Stimulated activated CD8-positive, alpha-beta memory T cell treated with anti-CD3 and anti-CD28 coated beads, Interleukin-12 subunit alpha, Interleukin-12 subunit beta, amount 100 ng/mL, for 1 hour (primary cell): ENCODE data around the gene SOX15.

Experiments
- DNase-seq: peaks from one replicate; pipeline ENCODE4 v3.0.0-alpha.2; 2020; ENCODE audit warnings: low read depth

The SOX15 gene

DNA sequence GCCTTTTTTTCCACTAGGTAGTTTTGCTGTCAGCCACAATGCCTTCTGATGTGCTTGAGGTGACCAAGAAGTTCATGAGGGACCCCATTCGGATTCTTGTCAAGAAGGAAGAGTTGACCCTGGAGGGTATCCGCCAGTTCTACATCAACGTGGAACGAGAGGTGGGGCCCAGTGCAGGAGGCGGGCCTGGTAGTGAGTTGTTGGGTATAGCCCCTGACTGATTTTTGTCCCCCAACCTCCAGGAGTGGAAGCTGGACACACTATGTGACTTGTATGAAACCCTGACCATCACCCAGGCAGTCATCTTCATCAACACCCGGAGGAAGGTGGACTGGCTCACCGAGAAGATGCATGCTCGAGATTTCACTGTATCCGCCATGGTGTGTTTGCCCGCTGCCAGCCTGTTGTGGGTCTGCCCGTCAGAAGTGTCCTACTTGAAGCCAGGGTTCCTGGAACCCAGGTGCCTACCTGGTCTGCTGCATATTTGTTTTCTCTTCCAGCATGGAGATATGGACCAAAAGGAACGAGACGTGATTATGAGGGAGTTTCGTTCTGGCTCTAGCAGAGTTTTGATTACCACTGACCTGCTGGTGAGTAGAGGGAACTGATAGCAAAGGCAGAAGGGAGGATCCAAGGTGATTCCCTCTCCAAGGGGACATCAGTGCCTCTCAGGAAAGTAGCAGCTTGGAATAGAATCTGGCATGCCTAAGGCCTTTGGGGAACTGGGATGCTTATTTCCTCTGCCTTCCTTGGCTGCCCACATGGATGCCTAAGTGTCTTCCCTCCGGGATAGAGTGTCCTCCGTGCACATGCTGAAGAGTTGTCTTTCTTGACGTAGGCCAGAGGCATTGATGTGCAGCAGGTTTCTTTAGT, 12.3 kb downstream of the SOX15 start:
- no peak for DNase-seq

DNA sequence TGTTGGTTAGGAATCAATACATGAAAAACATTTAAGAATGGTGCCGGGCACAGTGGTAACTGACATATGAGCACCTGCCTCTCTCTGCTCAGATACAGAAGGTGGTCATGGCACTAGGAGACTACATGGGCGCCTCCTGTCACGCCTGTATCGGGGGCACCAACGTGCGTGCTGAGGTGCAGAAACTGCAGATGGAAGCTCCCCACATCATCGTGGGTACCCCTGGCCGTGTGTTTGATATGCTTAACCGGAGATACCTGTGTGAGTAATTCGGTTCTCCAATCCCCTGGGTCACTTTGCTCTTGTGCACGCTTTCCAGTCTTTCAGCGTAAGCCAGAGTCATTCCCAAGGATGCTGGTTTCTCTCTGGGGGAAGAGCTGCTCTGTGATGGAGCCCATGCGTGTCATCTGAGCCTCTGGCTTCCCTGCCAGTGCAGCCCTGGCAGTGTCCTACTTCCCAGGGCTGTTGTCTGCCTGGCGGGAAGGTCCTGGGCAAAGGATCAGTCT, 13.4 kb downstream of the SOX15 start:
- DNase-seq = no peak

DNA sequence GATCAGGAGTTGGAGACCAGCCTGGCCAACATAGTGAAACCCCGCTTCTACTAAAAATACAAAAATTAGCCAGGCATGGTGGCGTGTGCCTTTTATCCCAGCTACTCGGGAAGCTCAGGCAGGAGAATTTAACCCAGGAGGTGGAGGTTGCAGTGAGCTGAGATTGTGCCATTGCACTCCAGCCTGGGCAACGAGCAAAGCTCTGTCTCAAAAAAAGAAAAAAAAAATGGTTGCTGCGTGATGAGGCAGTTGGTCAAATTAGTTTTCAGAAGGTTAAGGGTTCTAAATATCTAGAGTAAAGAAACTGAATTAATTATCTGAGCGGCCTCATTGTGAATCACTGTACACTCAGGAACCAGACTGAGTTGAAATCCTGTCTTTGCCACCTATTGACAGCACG, 13.9 kb downstream of the SOX15 start:
- no peak for DNase-seq

DNA sequence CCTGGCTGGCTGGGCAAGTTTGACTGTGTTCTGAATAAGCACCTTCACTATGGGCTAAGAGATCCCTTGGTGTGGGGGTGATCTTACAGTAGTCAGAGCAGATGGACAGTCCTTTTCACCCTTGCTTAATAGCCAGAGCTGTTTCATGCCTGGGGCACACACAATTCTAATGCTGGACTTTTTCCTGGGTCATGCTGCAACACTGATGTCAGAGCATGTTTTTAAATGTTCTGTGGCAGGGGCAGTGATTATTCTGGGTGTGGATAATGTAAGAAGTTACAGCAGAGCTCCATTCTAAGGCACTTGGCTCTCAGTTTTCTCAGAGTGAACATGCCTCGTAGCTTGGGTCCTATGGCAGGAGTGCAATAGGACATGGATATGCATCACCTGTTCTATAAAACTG, 14.4 kb downstream of the SOX15 start:
- DNase-seq = no peak

DNA sequence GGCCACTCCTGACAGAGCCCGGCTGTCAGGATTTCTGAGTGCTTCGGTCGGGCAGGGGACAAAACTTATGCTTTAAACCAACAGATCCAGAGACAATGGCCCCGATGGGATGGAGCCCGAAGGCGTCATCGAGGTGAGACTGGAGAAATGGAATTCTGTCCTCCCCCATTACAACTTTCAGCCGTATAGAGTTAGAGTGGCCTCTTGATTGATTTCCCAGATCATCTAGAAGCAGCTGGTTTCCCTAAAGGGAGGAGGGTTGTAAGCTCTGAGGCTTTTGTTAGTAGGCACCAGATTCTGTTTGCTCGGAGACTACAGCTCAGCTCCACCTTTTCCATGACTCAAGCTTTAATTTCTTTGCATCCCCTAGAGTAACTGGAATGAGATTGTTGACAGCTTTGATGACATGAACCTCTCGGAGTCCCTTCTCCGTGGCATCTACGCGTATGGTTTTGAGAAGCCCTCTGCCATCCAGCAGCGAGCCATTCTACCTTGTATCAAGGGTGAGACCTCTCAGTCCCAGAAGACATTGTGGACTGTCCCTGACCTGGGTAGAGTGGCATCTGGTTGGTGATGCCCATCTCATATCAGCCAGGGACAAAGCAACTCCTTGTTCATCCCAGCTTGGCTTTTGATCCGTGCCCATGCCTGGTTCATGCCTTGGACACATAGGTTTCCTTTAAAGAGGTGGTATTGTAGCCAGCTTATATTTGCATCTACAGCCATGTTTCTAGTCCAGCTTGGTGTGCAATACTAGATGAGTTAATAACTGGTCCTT, 15.5 kb downstream of the SOX15 start:
- DNase-seq = no peak

DNA sequence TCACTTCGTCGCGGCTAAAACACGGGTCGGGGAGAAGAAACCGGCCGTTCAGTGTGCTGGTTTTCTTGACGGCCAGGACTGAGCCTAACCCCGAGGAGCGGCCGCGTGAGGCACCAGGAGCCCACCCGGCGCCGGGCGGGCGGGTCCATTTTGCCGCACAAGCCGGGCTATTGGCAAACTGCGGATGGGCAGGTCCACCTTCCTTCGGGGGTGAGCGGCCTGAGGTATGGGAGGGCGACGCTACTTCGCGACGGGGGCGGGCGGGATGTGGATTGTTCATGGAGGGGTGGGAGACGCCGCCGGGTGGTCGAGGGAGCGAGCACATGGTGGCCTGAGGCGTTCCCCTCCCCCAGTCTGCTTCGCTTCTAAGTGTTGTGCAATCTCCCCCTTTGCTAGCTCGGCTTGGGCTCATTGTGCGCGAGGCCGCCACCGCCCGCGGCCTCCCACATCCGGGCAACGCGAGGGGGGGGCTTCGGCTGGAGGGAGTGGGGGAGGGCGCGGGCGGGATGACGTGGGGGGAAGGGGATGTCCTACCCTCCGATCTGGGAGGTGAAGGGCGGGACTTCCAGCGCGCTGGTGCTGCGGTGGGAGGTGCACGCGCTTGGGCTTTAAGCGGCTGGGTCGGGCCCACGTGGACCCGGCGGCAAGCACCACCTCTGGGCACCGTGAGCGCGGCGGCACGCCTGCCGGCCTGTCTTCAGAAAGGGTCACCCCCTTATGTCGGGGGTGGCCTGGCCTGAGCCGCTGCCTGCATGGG, 16.4 kb downstream of the SOX15 start:
- peak; percentile 84 for DNase-seq

DNA sequence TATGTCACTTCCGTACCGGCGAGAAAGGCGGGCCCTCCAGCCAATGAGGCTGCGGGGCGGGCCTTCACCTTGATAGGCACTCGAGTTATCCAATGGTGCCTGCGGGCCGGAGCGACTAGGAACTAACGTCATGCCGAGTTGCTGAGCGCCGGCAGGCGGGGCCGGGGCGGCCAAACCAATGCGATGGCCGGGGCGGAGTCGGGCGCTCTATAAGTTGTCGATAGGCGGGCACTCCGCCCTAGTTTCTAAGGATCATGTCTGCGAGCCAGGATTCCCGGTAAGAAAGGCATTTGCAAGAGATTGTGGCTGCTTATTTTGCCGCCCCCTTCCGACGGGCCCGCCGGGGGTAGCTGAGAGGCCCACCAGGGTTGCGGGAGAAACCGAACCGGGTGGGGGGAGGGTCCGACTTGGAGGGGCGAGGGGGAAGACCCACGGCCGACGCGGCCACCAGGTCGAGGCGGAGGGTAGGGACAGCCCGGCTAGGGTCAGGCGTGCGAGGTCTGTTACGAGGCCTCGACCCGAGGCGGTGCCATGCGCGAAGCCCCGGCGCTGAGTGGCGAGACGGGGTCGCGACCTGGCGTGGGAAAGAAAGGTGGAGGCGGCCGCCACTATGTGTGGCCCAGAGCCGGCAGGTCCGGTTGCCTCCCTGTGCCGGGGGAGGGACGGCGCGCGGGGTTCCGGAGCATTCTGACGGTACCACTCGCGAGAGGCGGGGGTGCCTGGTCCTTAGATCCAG, 17.1 kb downstream of the SOX15 start:
- peak; percentile 99 for DNase-seq

DNA sequence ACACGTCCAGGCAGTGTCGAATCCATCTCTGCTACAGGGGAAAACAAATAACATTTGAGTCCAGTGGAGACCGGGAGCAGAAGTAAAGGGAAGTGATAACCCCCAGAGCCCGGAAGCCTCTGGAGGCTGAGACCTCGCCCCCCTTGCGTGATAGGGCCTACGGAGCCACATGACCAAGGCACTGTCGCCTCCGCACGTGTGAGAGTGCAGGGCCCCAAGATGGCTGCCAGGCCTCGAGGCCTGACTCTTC, 17.6 kb downstream of the SOX15 start:
- no peak for DNase-seq

DNA sequence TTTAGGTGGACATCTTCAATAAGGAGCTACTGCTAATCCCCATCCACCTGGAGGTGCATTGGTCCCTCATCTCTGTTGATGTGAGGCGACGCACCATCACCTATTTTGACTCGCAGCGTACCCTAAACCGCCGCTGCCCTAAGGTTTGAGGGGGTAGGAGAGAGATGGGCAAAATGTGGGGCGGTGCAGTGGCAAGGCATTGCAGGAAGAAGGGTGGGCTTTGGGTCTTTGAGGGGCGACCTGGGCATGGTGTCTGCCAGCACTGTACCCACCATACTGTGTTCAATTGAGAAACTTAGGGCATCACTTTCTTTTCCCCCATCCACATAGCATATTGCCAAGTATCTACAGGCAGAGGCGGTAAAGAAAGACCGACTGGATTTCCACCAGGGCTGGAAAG, 19.5 kb downstream of the SOX15 start:
- no peak for DNase-seq

DNA sequence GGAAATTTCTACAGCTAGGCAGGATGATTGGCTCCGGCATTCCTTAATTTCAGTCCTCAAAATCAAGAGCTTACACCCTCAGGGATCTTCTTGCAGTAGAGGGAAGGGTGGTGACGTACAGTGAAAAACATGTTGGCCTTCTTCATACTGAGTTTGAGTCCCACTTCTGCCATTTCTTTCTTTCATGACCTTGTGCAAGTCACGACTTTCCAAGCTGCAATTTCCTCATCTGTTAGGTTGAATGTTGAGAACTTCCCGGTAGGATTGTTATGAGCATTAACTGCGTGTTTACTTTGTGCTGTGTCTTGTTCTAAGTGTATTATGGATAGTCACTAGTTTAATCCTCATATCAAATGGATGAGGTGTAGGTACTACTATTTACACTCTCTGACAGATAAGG, 20.3 kb downstream of the SOX15 start:
- DNase-seq = no peak

DNA sequence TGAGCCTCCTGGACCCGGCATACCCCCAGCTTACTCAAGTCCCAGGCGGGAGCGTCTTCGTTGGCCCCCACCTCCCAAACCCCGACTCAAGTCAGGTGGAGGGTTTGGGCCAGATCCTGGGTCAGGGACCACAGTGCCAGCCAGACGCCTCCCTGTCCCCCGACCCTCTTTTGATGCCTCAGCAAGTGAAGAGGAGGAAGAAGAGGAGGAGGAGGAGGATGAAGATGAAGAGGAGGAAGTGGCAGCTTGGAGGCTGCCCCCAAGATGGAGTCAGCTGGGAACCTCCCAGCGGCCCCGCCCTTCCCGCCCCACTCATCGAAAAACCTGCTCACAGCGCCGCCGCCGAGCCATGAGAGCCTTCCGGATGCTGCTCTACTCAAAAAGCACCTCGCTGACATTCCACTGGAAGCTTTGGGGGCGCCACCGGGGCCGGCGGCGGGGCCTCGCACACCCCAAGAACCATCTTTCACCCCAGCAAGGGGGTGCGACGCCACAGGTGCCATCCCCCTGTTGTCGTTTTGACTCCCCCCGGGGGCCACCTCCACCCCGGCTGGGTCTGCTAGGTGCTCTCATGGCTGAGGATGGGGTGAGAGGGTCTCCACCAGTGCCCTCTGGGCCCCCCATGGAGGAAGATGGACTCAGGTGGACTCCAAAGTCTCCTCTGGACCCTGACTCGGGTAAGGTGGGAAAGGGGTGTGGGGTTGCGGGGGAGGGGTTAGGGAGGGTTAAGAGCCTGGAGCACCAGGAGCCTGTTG, 26.6 kb downstream of the SOX15 start:
- DNase-seq = no peak

DNA sequence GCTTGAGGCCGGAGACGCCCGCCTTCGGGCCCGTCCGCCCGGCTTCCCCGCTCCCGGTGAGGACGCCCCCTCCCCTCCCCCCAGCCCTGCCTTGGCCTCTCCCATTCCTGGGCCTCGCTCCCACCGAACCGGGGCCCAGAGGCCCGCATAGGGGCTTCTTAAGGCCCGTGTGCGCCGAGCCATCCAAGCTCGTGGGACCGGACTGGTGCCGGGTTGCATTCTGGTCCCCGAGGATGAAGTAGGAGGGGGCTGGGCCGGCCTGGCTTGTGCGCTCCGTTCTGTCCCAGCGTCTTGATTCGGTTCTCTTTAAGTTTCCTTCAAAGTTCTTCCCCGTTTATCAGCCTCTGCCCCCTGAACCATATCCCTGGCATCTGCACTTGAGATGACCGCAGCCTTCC, 27.7 kb downstream of the SOX15 start:
- DNase-seq = no peak

DNA sequence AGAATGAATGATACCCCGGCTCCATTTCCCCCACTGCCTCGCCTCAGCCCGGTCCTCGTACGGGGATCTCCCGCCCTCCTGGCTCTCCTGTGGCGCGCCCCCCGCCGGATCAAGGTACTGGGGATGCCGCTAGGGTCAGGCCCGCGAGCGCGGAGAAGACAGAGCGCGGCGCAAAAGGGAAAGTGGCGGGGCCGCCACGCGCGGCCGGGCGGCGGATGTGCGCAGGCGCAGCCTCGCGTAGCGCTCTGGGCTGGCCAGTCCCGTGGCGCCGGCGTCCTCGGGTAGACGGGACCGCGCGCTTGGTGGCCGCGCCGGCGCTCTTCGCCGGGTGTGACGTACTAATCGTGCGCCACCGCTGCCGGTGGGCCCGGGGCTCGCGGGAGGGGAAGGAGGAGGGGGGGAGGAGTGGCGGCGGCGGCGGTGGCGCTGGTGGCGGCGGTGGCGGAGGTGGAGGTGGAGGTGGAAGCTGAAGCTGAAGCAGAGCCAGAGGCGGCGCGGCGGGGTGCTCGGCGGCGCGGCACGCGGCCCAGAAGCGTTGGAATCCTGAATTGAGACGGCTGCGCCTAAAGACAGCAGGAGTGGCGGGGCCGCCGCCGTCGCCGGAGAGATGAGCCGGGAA, 28.2 kb downstream of the SOX15 start, which contains the start of gene SENP3:
SENP3 (plus strand) TSS at position 331 of the 619 bp plus-strand sequence. CDS start 1,158 bp downstream, outside the sequence.
- peak; percentile 79 for DNase-seq

DNA sequence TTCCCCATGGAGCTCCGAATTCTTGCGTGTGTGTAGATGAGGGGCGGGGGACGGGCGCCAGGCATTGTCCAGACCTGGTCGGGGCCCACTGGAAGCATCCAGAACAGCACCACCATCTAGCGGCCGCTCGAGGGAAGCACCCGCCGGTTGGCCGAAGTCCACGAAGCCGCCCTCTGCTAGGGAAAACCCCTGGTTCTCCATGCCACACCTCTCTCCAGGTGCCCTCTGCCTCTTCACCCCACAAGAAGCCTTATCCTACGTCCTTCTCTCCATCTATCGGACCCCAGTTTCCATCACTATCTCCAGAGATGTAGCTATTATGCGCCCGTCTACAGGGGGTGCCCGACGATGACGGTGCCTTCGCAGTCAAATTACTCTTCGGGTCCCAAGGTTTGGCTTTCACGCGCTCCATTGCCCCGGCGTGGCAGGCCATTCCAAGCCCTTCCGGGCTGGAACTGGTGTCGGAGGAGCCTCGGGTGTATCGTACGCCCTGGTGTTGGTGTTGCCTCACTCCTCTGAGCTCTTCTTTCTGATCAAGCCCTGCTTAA, 28.8 kb downstream of the SOX15 start:
- peak; percentile 79 for DNase-seq

DNA sequence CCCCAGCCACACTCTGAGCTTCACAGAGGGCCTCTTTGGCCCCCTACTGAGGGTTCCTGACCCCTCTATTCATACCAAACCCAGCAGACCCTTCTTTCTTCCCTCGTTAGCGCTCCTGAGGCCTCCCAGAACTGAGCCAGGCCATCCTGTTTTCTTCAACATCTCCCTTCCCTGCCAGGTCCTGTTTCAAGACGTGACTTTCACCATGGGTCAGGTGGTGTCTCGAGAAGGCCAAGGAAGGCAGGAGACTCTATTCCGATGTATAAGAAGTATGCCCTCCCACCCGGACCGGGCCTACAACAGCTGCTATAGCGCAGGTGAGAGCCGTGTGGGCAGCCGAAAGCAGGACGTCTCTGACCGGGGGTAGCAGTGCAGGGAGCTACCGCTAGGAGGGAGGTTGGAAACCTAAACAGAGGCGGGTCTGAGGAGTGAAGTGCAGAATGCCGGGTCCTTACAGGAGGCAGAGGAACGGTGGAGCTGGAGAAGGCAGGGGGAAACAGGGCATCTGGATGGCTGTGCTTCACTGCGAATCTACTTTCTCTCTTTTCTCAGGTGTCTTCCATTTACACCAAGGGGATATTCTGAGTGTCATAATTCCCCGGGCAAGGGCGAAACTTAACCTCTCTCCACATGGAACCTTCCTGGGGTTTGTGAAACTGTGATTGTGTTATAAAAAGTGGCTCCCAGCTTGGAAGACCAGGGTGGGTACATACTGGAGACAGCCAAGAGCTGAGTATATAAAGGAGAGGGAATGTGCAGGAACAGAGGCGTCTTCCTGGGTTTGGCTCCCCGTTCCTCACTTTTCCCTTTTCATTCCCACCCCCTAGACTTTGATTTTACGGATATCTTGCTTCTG, 29.5 kb downstream of the SOX15 start:
- no peak for DNase-seq

DNA sequence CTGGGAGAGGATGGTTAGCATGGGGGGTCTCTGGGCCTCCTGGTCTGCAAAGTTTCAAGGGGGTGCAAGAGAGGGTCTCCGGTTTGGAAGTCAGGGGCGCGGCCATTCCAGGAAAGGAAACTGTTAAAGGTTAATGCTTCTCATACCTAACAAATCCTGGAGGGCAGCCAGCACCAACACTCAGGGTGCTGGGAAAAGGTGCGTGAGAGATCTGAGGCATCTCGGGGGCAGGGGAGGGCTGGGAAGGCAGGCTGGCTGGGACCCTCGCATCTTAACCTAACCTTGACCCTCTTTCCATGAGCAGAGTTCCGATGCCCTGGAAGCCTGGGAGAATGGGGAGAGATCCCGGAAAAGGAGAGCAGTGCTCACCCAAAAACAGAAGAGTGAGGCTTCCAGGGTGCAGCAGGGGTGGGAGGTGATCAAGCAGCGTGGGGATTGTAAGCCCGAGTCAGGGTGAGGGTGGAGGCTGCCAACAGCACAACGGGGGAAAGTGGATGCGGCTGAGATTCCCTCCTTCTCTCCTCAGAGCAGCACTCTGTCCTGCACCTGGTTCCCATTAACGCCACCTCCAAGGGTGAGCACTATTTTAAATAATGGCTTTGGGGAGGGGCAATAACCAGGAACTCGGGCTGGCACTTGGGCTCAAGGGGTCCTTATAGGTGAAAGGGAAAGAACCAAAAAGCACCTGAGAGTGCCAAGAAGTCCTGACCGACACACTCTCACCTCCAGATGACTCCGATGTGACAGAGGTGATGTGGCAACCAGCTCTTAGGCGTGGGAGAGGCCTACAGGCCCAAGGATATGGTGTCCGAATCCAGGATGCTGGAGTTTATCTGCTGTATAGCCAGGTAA, 30.3 kb downstream of the SOX15 start:
- DNase-seq = no peak

DNA sequence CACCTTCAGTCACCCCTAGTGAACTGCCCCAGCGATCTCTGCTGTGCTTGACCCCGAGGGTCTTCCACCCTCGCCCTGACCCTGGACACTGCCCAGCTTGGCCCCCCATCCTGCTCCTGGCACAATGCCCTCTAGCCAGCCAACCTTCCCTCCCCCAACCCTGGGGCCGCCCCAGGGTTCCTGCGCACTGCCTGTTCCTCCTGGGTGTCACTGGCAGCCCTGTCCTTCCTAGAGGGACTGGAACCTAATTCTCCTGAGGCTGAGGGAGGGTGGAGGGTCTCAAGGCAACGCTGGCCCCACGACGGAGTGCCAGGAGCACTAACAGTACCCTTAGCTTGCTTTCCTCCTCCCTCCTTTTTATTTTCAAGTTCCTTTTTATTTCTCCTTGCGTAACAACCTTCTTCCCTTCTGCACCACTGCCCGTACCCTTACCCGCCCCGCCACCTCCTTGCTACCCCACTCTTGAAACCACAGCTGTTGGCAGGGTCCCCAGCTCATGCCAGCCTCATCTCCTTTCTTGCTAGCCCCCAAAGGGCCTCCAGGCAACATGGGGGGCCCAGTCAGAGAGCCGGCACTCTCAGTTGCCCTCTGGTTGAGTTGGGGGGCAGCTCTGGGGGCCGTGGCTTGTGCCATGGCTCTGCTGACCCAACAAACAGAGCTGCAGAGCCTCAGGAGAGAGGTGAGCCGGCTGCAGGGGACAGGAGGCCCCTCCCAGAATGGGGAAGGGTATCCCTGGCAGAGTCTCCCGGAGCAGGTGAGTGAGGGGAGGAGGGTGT, 31.2 kb downstream of the SOX15 start, which contains the start of gene TNFSF13:
TNFSF13 (plus strand) TSS at position 207 of the 776 bp plus-strand sequence; CDS start at position 497, 290 bp downstream.
- DNase-seq = no peak
